Keratinocyte (primary cell): ENCODE data around the gene PRUNE1. TPM values are rescaled to one million over a fixed set of nuclear protein-coding genes. Genes with fewer than 3 reads are reported as not detected.

Experiments
- DNase-seq: peaks from one replicate; pipeline ENCODE4 v3.0.0-alpha.2; 2011; ENCODE audit warnings: low read depth, missing footprints, low spot score
- FAIRE-seq: peaks from 2 replicates; lab custom pipeline; 2011; peaks lifted over from hg19 to GRCh38; lab: Jason Lieb, UNC
- H2AFZ ChIP-seq: 2 replicates; pipeline ENCODE4 v1.6.0; 2012; ENCODE audit warnings: low read length, control low read depth, inconsistent platforms; ENCODE audit not compliant: control insufficient read depth
- H3K27ac ChIP-seq: 2 replicates; pipeline ENCODE4 v1.5.1; 2011; ENCODE audit warnings: low read length; ENCODE audit not compliant: control insufficient read depth, insufficient read depth
- H3K27me3 ChIP-seq: 3 replicates; pipeline ENCODE4 v1.6.0; 2011; ENCODE audit warnings: low read length; ENCODE audit not compliant: control insufficient read depth, insufficient read depth; ENCODE audit errors: extremely low read depth
- H3K36me3 ChIP-seq, 2 experiments: 2 replicates in 1 of 2; 3 replicates in 1 of 2; pipeline ENCODE4 v1.5.1; 2011; ENCODE audit warnings: low read length in 2 of 2, mild to moderate bottlenecking in 1 of 2; ENCODE audit not compliant: control insufficient read depth in 2 of 2, insufficient read depth in 2 of 2; ENCODE audit errors: extremely low read depth in 1 of 2
- H3K4me1 ChIP-seq: 3 replicates; pipeline ENCODE4 v1.5.1; 2011; ENCODE audit warnings: low read length; ENCODE audit not compliant: control insufficient read depth, insufficient read depth; ENCODE audit errors: extremely low read depth
- H3K4me2 ChIP-seq: 3 replicates; pipeline ENCODE4 v1.6.0; 2011; ENCODE audit warnings: low read depth, low read length; ENCODE audit not compliant: control insufficient read depth, insufficient read depth; ENCODE audit errors: extremely low read depth
- H3K4me3 ChIP-seq, 3 experiments: fragments of 200-600 bp in 1 of 3; sonication (generic) in 1 of 3; 2 replicates in 2 of 3; 3 replicates in 1 of 3; pipeline ENCODE4 v1.5.1; 2011 to 2016; ENCODE audit warnings: low read length in 3 of 3, mild to moderate bottlenecking in 3 of 3, control low read depth in 2 of 3, inconsistent platforms in 1 of 3, low read depth in 1 of 3, mixed read lengths in 1 of 3, mixed run types in 1 of 3, moderate library complexity in 1 of 3; ENCODE audit not compliant: control insufficient read depth in 2 of 3, insufficient read depth in 2 of 3; ENCODE audit errors: extremely low read depth in 1 of 3
- H3K79me2 ChIP-seq: 2 replicates; pipeline ENCODE4 v1.6.0; 2012; ENCODE audit warnings: low read length; ENCODE audit not compliant: control insufficient read depth, insufficient read depth
- H3K9ac ChIP-seq: 3 replicates; pipeline ENCODE4 v1.6.0; 2011; ENCODE audit warnings: low read length; ENCODE audit not compliant: control insufficient read depth, insufficient read depth; ENCODE audit errors: extremely low read depth
- H3K9me1 ChIP-seq: 3 replicates; pipeline ENCODE4 v1.6.0; 2011; ENCODE audit warnings: low read length; ENCODE audit not compliant: control insufficient read depth, insufficient read depth; ENCODE audit errors: extremely low read depth
- H3K9me3 ChIP-seq: 2 replicates; pipeline ENCODE4 v1.5.1; 2012; ENCODE audit warnings: low read depth, low read length; ENCODE audit not compliant: control insufficient read depth
- H4K20me1 ChIP-seq: 3 replicates; pipeline ENCODE4 v1.6.0; 2011; ENCODE audit warnings: low read length; ENCODE audit not compliant: control insufficient read depth, insufficient read depth; ENCODE audit errors: extremely low read depth
- EZH2 ChIP-seq: IDR thresholded peaks from one replicate; pipeline ENCODE4 v1.6.1; 2012; ENCODE audit warnings: inconsistent platforms, mild to moderate bottlenecking, low read length, moderate library complexity
- dilution Hi-C: fragments of 300-500 bp; cut with MboI; formaldehyde crosslinking; loops from one replicate; pipeline ENCODE4 v1.7.0; 2020; ENCODE audit warnings: low sequenced_read_pairs; ENCODE audit not compliant: extremely low pct_ligation_motif_present
- polyA plus RNA-seq, 5 experiments: library from polyadenylated mRNA; depleted of rRNA in 3 of 5; stranded (reverse) in 3 of 5; stranded (forward) in 1 of 5; unstranded in 1 of 5; fragments of >200 nt; gene quantifications; 1 replicate in 1 of 5; 2 replicates in 3 of 5; 3 replicates in 1 of 5; pipeline versions ENCODE4 v1.2.1 to v1.2.3, GENCODE V29; 2011 to 2012; ENCODE audit warnings: missing spikeins in 2 of 5, low read depth in 1 of 5, low replicate concordance in 1 of 5
- TF ChIP-seq, protein P1 (sequence below), 3 experiments: IDR thresholded peaks in 1 of 3; conservative IDR thresholded peaks in 1 of 3; optimal IDR thresholded peaks in 1 of 3; 2 replicates in 2 of 3; 3 replicates in 1 of 3; pipeline versions ENCODE3 to v1.5.1; 2011; ENCODE audit warnings: low read length in 3 of 3, mild to moderate bottlenecking in 3 of 3, moderate library complexity in 2 of 3, control low read depth in 1 of 3, inconsistent platforms in 1 of 3; ENCODE audit not compliant: insufficient read depth in 2 of 3; ENCODE audit errors: extremely low read depth in 1 of 3

Gene PRUNE1
- polyA plus RNA-seq, 1 donor (not counting 4 experiments of a cell fraction or from before 2014, with no cell fraction given): 15.4 TPM

- Histone ChIP-seq H3K27me3 (no peaks in the 10 kb centered on the region), H3K4me1 (peaks cover 19% of the 10 kb centered on the region), H3K4me3 (no peak overlapping the region), H2AFZ (no peak overlapping the region), H3K27ac (no peak overlapping the region), H3K36me3 (peaks cover 0 to 4% of the 10 kb centered on the region in 2 experiments), H3K9me1 (no peaks in the 10 kb centered on the region), H3K9me3 (no peaks in the 10 kb centered on the region), H3K9ac (no peak overlapping the region), H4K20me1 (no peaks in the 10 kb centered on the region), H3K79me2 (no peaks in the 10 kb centered on the region), H3K4me2 (no peak overlapping the region)
- dilution Hi-C loops: no loop called here
- DNase-seq (no peak), FAIRE-seq (no peak)
- TF ChIP-seq, protein P1, sequence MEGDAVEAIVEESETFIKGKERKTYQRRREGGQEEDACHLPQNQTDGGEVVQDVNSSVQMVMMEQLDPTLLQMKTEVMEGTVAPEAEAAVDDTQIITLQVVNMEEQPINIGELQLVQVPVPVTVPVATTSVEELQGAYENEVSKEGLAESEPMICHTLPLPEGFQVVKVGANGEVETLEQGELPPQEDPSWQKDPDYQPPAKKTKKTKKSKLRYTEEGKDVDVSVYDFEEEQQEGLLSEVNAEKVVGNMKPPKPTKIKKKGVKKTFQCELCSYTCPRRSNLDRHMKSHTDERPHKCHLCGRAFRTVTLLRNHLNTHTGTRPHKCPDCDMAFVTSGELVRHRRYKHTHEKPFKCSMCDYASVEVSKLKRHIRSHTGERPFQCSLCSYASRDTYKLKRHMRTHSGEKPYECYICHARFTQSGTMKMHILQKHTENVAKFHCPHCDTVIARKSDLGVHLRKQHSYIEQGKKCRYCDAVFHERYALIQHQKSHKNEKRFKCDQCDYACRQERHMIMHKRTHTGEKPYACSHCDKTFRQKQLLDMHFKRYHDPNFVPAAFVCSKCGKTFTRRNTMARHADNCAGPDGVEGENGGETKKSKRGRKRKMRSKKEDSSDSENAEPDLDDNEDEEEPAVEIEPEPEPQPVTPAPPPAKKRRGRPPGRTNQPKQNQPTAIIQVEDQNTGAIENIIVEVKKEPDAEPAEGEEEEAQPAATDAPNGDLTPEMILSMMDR (optimal IDR thresholded peaks at IDR 0.05 in 1 of 3, IDR thresholded peaks at IDR 0.05 in 1 of 3, conservative IDR thresholded peaks at IDR 0.05 in 1 of 3; ENCODE audit: extremely low read depth in 1 of 3, insufficient read depth in 2 of 3, low read length in 3 of 3): no peak
- TF ChIP-seq EZH2: no peak
These were observed 26.9 kb downstream of the PRUNE1 start for GRCh38 chr1:151035167-151035566.

DNA sequence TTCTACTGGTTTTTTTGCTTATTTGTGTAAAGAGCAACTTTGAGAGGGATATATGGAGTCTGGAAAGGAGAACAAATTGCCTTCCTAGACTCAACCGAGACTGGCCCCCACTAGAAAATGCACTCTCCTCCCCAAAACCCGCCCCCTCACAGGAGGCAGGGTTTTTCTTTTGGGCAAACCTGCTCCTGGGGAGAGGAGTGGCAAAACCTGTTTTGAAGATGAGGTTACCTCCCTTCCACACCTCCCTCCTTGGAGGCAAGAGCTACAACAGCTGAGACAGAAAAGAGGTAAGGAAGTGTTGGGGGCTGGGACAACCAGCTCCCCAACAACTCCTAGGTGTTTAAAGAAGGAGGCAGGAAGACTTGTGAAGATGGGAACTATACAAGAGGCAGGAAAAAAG lies 28.1 kb downstream of the PRUNE1 start, which contains the start of gene BNIPL:
Gene BNIPL (plus strand): TSS at position 231 of the 400 bp plus-strand sequence. CDS start 140 bp downstream, at position 371.
- Histone ChIP-seq H3K4me1 (peaks cover 19% of the 10 kb centered on the region), H3K36me3 (no peaks in the 10 kb centered on the region), H3K79me2 (no peaks in the 10 kb centered on the region), H2AFZ (no peak within 1 kb of the TSS), H3K4me2 (peak within 1 kb of the TSS; percentile 45), H3K4me3 (peak within 1 kb of the TSS in 1 of 3 experiments; percentile 13), H3K27me3 (no peaks in the 10 kb centered on the region), H3K27ac (no peak within 1 kb of the TSS), H4K20me1 (no peaks in the 10 kb centered on the region), H3K9me3 (no peaks in the 10 kb centered on the region), H3K9me1 (no peaks in the 10 kb centered on the region), H3K9ac (no peak within 1 kb of the TSS)
- FAIRE-seq (peak; percentile 17), DNase-seq (no peak)
- dilution Hi-C loops: no loop called here
- TF ChIP-seq EZH2: no peak
- TF ChIP-seq, protein P1 (optimal IDR thresholded peaks at IDR 0.05 in 1 of 3, IDR thresholded peaks at IDR 0.05 in 1 of 3, conservative IDR thresholded peaks at IDR 0.05 in 1 of 3; ENCODE audit: extremely low read depth in 1 of 3, insufficient read depth in 2 of 3, low read length in 3 of 3): no peak
